Measurements from ENCODE around the gene HDAC4. TPM values are rescaled to one million over a fixed set of nuclear protein-coding genes. Genes with fewer than 3 reads are reported as not detected.

The HDAC4 gene
- total and polyA plus RNA-seq, 4 donors, result 2.9 to 37.2 (median 4.4) TPM

- TF ChIP-seq CTCF (IDR thresholded peaks at IDR 0.05; ENCODE audit: low read depth, low read length, missing input control) (no peak), JUND (IDR thresholded peaks at IDR 0.05) (no peak)
Observed at GRCh38 chr2:239246723-239247122, 154.1 kb downstream of the HDAC4 start (continued).

GRCh38 chr2:239245872-239246721, 154.7 kb downstream of the HDAC4 start:
- 84% methylated on average over 41 of the region's 41 CpGs for WGBS
- H3K4me3 ChIP-seq (ENCODE audit: low read depth in 1 of 3, low read length in 3 of 3), result no peak overlapping the region
- TF ChIP-seq NR2F2 (IDR thresholded peaks at IDR 0.05) (no peak), MAX (IDR thresholded peaks at IDR 0.05) (no peak), HNF4A (conservative IDR thresholded peaks at IDR 0.05) (no peak), RAD21 (IDR thresholded peaks at IDR 0.05) (no peak), RXRA (IDR thresholded peaks at IDR 0.05) (no peak), FOXA1 (IDR thresholded peaks at IDR 0.05) (no peak), ATF3 (IDR thresholded peaks at IDR 0.05) (no peak), HNF4G (IDR thresholded peaks at IDR 0.05) (no peak), GABPA (IDR thresholded peaks at IDR 0.05 in 1 of 2, conservative IDR thresholded peaks at IDR 0.05 in 1 of 2) (no peak)

GRCh38 chr2:239245107-239245506, 155.7 kb downstream of the HDAC4 start:
- DNase-seq (ENCODE audit: low spot score), result no peak
- H3K4me1 ChIP-seq (ENCODE audit: control insufficient read depth in 4 of 4, insufficient read depth in 4 of 4, low read length in 3 of 4), result peaks cover 6 to 16% (median 13%) of the 10 kb centered on the region in 4 donors
- no peaks in the 10 kb centered on the region for H3K36me3 ChIP-seq (ENCODE audit: control insufficient read depth in 4 of 4, insufficient read depth in 3 of 4, low read depth in 1 of 4, low read length in 3 of 4)
- 88% methylated on average over 5 of the region's 5 CpGs for WGBS
- no peak overlapping the region for H3K4me3 ChIP-seq (ENCODE audit: low read depth in 1 of 3, low read length in 3 of 3)
- no peaks in the 10 kb centered on the region for H3K9me3 ChIP-seq (ENCODE audit: control insufficient read depth in 4 of 4, low read length in 3 of 4)
- no peaks in the 10 kb centered on the region for H3K27me3 ChIP-seq (ENCODE audit: control insufficient read depth in 4 of 4, insufficient read depth in 4 of 4, low read length in 3 of 4)
- H3K27ac ChIP-seq (ENCODE audit: low read depth in 1 of 2, low read length in 2 of 2), result no peak overlapping the region
- no peak overlapping the region for H3K9ac ChIP-seq (ENCODE audit: low read depth in 1 of 2, low read length in 2 of 2)
- TF ChIP-seq RXRA (IDR thresholded peaks at IDR 0.05) (no peak), JUND (IDR thresholded peaks at IDR 0.05) (no peak), HNF4A (conservative IDR thresholded peaks at IDR 0.05) (no peak), FOXA1 (IDR thresholded peaks at IDR 0.05) (no peak), HNF4G (IDR thresholded peaks at IDR 0.05) (no peak), MAX (IDR thresholded peaks at IDR 0.05) (no peak), RAD21 (IDR thresholded peaks at IDR 0.05) (no peak), ATF3 (IDR thresholded peaks at IDR 0.05) (no peak), NR2F2 (IDR thresholded peaks at IDR 0.05) (no peak), GABPA (IDR thresholded peaks at IDR 0.05 in 1 of 2, conservative IDR thresholded peaks at IDR 0.05 in 1 of 2) (no peak), SP1 (IDR thresholded peaks at IDR 0.05) (no peak), CTCF (IDR thresholded peaks at IDR 0.05; ENCODE audit: low read depth, low read length, missing input control) (no peak), REST (IDR thresholded peaks at IDR 0.05) (no peak), ZBTB33 (IDR thresholded peaks at IDR 0.05) (no peak), FOXA2 (IDR thresholded peaks at IDR 0.05) (no peak), TAF1 (conservative IDR thresholded peaks at IDR 0.05) (no peak), EGR1 (IDR thresholded peaks at IDR 0.05; ENCODE audit: low read depth in 2 of 2) (no peak)

More at GRCh38 chr2:239245872-239246721, 154.7 kb downstream of the HDAC4 start:
- Histone ChIP-seq H3K36me3 (ENCODE audit: control insufficient read depth in 4 of 4, insufficient read depth in 3 of 4, low read depth in 1 of 4, low read length in 3 of 4) (no peaks in the 10 kb centered on the region), H3K9me3 (ENCODE audit: control insufficient read depth in 4 of 4, low read length in 3 of 4) (no peaks in the 10 kb centered on the region), H3K4me1 (ENCODE audit: control insufficient read depth in 4 of 4, insufficient read depth in 4 of 4, low read length in 3 of 4) (peaks cover 0 to 6% (median 4%) of the 10 kb centered on the region in 4 donors), H3K27me3 (ENCODE audit: control insufficient read depth in 4 of 4, insufficient read depth in 4 of 4, low read length in 3 of 4) (no peaks in the 10 kb centered on the region), H3K9ac (ENCODE audit: low read depth in 1 of 2, low read length in 2 of 2) (no peak overlapping the region), H3K27ac (ENCODE audit: low read depth in 1 of 2, low read length in 2 of 2) (no peak overlapping the region)
- DNase-seq (ENCODE audit: low spot score), result no peak
